K562 treated with DMSO at 1 percent for 4 hours (cell line): ENCODE measurements around the gene C6orf62. TPM values are rescaled to one million over a fixed set of nuclear protein-coding genes. Genes with fewer than 3 reads are reported as not detected.

Source experiments
- total RNA-seq: library from RNA; unstranded; fragments of 300-600 nt; gene quantifications from 2 replicates; pipeline ENCODE4 v1.2.3, GENCODE V29; 2022; ENCODE audit not compliant: insufficient read depth

The C6orf62 gene
- total RNA-seq = 58.3 and 62.6 TPM in 2 replicates

GRCh38 chr6:24719125-24719971 lies at the start of gene C6orf62:
Gene C6orf62 (minus strand): TSS chr6:24719154. CDS start chr6:24718668, 486 bp downstream.

GRCh38 chr6:24666641-24667377 lies 52.1 kb downstream of the C6orf62 start, which contains the start of the genes ACOT13 and TDP2:
Gene ACOT13 (plus strand): TSS chr6:24667077. CDS start chr6:24667264, 187 bp downstream.
Gene TDP2 (minus strand): TSS chr6:24666899. CDS start chr6:24666862, 37 bp downstream.

Other genes with a start within 250 kb of the C6orf62 start
- gene GPLD1, start 229.6 kb downstream of the C6orf62 start, total RNA-seq = 0.44 and 0.46 TPM in 2 replicates
- gene ALDH5A1, start 224.2 kb downstream of the C6orf62 start, total RNA-seq = 5.2 and 7.4 TPM in 2 replicates
- gene KIAA0319, start 73.0 kb downstream of the C6orf62 start, total RNA-seq = not detected in 2 replicates
- gene TDP2, start 52.3 kb downstream of the C6orf62 start, total RNA-seq = 29.3 and 32.2 TPM in 2 replicates
- 14.2 and 17.3 TPM in 2 replicates for gene ACOT13, start 52.1 kb downstream of the C6orf62 start, total RNA-seq
- gene GMNN, start 55.8 kb upstream of the C6orf62 start, total RNA-seq = 123 and 132 TPM in 2 replicates
- gene ARMH2, start 79.8 kb upstream of the C6orf62 start, total RNA-seq = not detected in 2 replicates
- 1.1 TPM in 1 of 2 replicates, not detected in the other for gene RIPOR2, start 216.8 kb upstream of the C6orf62 start, total RNA-seq